ENCODE data around the gene COL9A3.

Gene COL9A3

DNA sequence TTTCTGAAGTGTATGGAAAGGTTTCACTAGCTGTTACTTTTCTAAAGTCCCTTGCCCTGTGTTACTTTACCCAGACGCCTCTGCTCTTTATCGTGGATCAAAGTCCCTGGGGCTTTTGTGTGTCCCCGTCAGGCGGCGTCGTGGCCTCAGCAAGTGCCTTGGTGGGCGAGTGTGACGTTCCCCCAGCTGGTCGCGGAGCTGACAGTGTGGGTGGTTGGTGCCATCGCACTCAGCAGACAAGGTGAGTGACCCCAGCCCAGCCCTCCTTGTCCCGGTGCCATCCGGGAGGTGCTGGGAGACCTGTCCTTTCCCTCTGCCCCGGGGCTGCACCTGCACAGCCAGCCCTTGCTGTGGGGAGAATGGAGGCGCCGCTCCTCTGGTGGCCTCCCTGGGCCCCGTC, 72.1 kb downstream of the COL9A3 start:
- Histone ChIP-seq H3K9me3 (ENCODE audit: control insufficient read depth, insufficient read depth, low read length) (no peaks in the 10 kb centered on the region), H3K4me3 (ENCODE audit: low read depth, low read length) (no peak overlapping the region), H3K27me3 (ENCODE audit: control insufficient read depth, insufficient read depth, low read length) (no peaks in the 10 kb centered on the region), H3K9ac (ENCODE audit: low read depth, low read length) (no peak overlapping the region), H3K4me1 (ENCODE audit: control insufficient read depth, insufficient read depth, low read length) (peaks cover 10% of the 10 kb centered on the region), H3K36me3 (ENCODE audit: control insufficient read depth, insufficient read depth, low read length) (peaks cover 58% of the 10 kb centered on the region)

DNA sequence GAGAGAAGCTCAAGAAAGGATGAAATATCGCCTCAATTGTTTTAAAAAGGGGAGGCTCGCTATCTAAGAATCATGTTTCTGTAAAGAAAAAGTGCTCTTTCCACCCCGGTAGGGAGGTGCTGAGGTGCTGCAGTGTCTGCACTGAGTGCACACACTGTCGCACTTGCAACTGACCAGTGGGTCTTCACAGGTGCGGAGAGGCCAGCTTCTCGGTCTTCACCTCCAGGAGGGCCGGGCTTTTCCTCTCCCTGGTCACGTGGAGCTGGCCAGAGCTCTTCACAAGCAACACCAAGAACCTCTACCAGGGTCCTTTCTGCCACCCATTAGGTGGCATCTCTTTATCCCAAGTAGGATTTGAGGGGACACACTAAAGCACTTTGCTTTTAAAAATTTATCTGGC, 72.6 kb downstream of the COL9A3 start:
- Histone ChIP-seq H3K9me3 (ENCODE audit: control insufficient read depth, insufficient read depth, low read length) (no peaks in the 10 kb centered on the region), H3K9ac (ENCODE audit: low read depth, low read length) (no peak overlapping the region), H3K4me1 (ENCODE audit: control insufficient read depth, insufficient read depth, low read length) (peaks cover 8% of the 10 kb centered on the region), H3K36me3 (ENCODE audit: control insufficient read depth, insufficient read depth, low read length) (peaks cover 63% of the 10 kb centered on the region), H3K27me3 (ENCODE audit: control insufficient read depth, insufficient read depth, low read length) (no peaks in the 10 kb centered on the region), H3K4me3 (ENCODE audit: low read depth, low read length) (no peak overlapping the region)

DNA sequence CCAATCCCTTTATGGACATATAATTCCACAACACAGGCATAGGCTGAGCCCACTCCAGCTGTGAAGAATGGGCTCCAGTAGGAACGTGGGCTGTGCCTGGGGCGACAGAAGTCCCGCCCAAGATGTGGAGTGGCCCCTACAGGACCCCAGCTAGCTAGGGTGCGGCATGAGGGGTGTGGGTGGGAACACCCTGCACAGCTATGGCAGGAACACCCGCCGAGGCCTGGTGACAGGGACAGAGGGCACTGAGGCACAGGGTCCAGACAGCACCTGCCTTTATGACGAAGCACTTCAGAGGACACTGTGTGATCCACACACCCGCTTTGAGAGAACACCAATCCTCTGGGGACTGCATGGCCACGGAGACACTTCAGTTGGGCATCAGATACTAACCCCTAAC, 73.0 kb downstream of the COL9A3 start:
- Histone ChIP-seq H3K36me3 (ENCODE audit: control insufficient read depth, insufficient read depth, low read length) (peaks cover 68% of the 10 kb centered on the region), H3K4me1 (ENCODE audit: control insufficient read depth, insufficient read depth, low read length) (peaks cover 4% of the 10 kb centered on the region), H3K9me3 (ENCODE audit: control insufficient read depth, insufficient read depth, low read length) (no peaks in the 10 kb centered on the region)

DNA sequence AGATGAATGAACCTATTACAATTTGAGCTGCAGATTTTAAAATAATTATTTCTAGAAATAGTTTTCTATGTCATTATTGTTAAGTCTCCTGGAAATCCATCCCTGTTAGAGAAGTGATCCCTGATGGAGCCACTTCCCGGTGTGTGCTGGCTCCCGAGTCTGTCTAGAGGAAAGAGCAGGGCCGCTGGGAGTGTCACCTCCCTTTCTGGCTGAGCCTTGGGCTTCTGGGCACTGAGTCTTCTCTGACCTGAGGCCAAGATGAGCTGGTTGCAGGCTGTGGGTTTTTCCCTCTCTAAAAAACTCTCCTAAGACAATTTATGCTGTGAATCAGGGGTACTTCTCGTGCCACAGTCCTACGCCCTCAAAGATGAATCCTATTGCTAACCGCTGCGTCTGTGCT, 73.6 kb downstream of the COL9A3 start:
- no peak overlapping the region for H3K9ac ChIP-seq (ENCODE audit: low read depth, low read length)

More for the DNA sequence above, 73.0 kb downstream of the COL9A3 start:
- Histone ChIP-seq H3K9ac (ENCODE audit: low read depth, low read length) (no peak overlapping the region), H3K27me3 (ENCODE audit: control insufficient read depth, insufficient read depth, low read length) (no peaks in the 10 kb centered on the region), H3K4me3 (ENCODE audit: low read depth, low read length) (no peak overlapping the region)

More for the DNA sequence above, 73.6 kb downstream of the COL9A3 start:
- Histone ChIP-seq H3K9me3 (ENCODE audit: control insufficient read depth, insufficient read depth, low read length) (no peaks in the 10 kb centered on the region), H3K36me3 (ENCODE audit: control insufficient read depth, insufficient read depth, low read length) (peaks cover 69% of the 10 kb centered on the region), H3K4me1 (ENCODE audit: control insufficient read depth, insufficient read depth, low read length) (peaks cover 1% of the 10 kb centered on the region), H3K4me3 (ENCODE audit: low read depth, low read length) (no peak overlapping the region), H3K27me3 (ENCODE audit: control insufficient read depth, insufficient read depth, low read length) (no peaks in the 10 kb centered on the region)

Data from iPS-15b (cell line).